ENCODE results near the gene CACNA2D3.

Gene CACNA2D3

DNA sequence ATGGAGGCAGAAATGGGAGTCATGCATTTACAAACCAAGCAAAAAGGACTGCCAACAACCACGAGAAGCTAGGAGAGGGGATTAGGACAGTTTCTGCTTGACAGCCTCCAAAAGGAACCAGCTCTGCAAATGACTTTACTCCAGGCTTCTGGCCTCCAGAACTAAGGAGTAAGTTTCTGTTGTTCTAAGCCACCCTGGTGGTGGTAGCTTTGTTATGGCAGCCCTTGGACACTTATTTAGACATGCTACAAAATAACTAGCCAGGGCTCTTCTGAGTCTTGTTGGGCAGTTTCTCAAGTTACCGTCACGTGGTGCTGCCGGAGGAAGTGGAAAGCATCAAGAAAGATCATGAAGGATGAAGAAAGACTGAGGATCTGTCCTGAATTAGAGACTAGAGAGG is 419.0 kb downstream of the CACNA2D3 start:
- DNase-seq, result no peak

DNA sequence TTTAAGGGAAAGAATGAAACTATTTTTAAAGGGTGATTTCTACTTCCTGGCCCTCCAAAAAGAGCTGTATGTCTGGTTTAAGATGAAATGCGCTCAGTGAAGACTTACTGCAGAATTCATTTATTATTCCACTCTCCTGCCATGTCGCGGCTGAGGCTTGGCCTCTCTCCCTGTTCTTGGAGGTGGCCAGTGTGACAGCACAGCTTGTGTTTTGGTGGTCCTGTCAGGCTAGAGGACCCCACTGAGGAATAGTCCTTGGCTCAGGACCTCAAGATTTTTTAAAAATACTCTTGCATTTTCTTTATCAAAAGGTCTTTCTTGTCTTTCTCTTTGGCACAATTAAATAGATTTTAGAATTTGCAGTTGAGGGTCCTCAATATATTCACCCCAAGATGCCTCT is 421.1 kb downstream of the CACNA2D3 start:
- DNase-seq, result no peak

DNA sequence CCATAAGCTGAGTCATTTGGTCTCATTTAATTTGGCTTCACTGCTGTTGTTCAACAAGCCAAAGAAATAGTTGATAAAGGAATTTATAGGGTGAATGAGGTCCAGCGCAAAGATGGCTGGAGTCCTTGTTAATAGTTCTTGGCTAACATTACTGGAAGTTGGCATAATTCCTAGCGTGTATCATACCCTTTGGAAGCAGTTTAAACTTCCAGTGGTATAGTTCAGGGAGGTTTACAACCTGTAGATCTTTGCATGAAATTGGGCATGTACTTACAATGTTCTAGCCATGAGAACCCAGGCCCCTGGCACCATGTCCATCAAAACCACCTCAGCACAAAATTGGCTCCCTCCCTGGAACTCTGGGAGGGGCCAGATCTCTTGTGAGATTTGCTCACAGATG is 424.7 kb downstream of the CACNA2D3 start:
- DNase-seq, result no peak

GRCh38 chr3:54547846-54548245 is 425.5 kb downstream of the CACNA2D3 start:
- no peak for DNase-seq

DNA sequence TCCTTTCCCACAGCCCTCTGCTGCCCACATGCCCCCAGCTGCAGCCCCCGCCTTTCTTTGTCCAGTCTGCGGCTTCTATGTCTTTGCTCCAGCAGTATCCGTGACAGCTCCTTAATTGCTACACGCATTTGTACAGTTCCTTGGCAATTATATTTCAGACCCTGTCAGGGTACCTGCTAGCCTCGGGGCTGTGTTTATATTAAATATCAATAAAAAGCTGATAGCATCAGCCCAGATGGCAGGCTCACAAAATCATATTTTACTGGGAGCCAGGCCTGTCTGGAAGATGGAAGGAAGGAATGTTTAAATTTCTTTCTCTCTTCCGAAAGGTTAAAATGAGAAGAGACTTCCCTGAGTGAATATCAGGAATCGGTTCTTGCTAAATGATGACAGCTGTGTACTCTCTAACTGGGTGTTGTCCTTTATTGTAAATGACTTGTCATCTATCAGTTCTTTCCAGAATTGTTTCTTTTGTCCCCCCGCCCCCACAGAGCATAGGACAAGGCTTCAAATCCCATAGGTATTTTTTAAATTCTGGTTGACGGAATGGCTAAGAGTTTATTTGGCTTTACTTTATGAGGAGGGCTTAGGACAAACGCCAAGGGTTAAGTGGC is 427.4 kb downstream of the CACNA2D3 start:
- no peak for DNase-seq

GRCh38 chr3:54550221-54550977 is 428.0 kb downstream of the CACNA2D3 start:
- DNase-seq, result no peak

DNA sequence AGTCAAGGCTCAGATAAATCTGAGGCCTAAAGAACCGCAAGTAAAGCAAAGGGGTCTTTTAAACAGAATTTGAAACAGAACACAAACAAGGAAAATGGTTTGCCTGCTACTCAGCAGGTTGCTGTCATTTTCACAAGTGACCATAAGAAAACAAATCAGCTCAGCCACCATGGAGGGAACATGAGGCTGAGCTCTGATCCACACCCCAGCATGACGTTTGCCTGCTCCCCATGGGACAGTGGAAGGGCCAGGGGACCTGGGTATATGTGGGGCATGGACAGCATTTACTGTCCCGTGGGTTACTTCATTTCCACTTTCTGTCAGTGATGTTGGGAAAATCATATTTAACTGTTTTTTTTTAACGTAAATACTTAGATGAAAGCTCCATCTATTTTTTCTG is 434.3 kb downstream of the CACNA2D3 start:
- DNase-seq, result no peak

DNA sequence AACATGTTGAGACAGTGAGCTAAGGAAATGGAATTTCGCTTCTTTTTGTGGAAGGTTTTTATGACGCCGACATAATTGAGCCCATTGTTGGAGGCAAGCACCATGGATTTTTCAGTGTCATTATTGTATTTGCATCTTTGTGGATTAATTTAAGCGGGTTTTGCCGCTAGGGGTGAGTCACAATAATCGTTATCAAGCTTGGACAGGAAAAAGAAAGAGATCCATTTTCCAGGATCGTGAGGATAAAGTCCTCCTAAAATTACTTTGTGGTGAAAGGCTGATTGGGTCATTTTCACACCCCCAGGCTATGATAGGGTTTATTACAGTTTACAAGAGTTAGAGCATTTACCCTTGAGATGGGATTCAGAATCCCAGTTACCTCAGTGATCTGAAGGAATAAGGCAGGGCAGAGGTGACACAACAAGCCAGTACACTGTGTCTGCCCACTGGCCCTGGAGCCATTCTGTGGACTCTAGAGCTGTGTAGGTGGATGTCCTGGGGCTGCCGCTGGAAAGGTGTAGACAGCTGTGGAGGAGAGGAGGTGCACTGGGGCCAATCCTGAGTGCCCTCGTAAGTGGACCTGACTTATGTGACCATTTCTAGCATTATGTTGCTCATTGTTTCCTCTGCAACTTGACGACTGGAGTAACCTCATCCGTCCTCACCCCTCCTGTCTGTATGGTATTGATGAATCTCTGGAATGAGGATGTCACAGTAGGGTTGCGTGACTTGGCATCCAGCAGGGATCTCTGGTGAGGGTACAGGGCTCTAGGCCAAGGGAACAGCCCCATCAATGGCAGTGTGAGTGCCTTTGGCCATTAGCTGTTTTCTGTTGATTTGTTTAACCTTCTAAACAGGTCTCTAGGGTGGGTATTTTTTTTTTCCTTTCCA is 435.4 kb downstream of the CACNA2D3 start:
- DNase-seq, result no peak

DNA sequence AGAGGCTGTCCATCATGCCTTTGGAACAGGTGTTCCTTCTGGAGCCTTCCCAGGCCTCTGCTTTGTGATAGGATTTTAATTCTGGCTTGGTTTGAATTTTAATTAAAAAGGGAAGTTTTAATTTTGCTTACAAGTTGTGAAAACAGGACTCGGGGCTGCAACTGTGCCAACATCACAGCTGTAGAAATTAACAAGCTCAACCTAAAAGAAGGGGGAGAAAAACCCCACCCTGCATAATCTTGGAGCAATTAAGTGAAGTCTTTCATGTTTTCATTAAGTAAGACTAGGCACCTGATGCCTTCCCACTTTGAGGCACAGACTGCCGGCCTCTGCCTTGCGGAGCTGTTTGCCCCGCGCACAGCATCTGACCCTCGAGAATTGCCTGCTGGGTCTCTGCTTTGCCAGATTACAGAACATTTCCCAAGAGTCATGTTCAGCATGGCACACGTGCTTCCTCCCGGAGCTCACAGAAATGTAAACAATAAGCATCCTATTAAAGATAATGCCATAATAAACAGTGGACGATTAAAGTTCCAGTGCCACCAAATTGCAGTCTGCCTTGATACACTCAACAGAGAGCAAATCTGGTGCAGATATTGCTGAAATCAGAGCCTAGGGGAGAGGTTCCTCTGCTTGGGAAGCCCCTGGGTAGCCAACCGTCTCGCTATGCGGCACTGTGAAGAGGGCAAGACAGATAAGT is 441.3 kb downstream of the CACNA2D3 start:
- no peak for DNase-seq

DNA sequence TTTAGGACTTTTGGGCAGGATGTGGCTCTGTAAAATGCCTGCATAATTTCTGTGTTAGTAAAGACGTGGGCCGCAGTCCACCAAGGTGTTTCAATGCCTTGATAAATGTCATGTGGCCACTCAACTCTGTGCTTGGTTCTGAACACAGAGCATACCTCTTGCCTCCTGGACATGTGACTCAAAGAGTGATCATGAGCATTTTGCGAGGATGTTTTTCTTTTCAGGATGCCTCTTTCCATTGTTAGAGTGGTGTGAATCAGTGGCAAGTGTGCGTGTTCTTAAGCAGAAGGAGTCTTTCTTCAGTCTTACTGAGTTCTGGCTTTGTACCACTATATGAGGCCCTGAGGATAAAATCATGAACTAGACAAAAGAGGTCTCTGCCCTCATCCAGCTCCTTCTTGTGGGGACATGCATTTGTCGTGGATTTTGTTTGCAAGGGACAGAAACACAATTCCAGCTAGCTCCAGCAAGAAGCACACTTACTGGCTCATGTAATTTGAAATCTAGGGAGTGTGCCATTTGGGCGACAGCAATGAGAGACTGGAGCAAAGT is 442.1 kb downstream of the CACNA2D3 start:
- no peak for DNase-seq

DNA sequence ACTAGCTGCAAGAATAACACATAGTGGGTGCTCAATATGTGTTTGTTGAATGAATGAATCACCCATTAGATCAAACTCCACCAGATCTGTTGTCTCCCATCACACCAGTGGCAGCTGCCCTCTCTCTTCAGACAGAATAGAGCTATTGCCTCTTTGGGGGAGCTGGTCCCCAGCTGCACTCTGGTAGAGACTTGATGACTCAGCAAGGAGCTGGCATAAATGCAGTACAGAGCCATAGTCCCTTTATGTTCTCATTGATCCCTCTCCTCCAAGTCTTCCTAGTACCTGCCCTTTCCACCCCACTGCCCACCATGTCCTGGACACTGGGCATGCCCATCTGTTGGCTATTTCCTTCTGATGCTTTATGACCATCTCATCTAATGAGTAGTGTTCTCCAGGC is 443.6 kb downstream of the CACNA2D3 start:
- no peak for DNase-seq

DNA sequence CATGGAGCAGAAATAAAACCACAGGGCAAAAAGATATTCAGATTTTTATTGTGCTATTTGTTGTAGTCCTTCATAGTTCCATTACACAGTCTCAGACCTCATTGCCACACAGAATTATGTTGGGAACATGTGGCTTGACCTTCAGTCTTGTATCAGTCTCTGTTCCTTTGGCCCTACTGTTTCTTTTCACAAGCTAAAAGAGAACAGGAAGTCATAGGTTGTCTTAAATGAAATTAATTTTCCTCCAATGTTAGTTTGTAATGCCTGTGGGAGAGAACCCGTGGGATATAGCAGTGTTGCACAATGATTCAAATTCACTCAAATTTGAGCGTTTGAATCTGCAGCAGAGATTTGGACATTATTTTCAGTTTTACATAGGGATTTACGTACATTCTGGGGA is 445.6 kb downstream of the CACNA2D3 start:
- no peak for DNase-seq

GRCh38 chr3:54570008-54570407 is 447.7 kb downstream of the CACNA2D3 start:
- no peak for DNase-seq

DNA sequence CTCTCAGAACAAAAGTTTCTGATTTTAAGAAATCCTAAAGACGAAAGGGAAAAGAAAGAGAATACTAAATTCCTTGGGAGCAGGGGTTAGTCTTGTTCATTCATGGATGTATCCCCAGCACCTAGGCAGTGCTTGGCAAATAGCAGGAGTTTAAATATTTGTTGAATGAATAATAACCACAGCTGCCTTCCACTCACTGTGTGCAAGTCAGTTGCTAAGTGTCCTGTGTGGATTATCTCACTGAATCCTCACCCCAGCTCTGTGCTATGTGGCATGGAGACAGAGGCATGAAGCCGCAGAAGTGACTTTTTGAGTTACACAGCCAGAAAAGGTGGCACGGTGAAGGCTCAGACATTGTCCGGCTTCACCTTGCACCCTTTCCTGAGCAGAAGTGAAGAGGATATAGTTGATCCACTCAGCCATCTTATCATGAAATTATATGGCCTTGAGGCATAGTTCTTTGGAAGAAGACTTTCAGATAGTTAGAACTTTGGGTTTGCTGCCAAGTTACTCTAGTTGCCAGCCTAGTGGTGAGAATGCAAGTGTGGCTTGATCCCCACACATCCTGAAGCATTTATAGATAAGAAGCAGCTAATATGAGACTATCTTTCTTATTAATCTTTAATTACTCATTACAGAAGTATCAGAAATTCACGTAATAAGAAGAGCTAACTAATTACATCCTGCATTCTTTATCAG is 450.0 kb downstream of the CACNA2D3 start:
- no peak for DNase-seq

DNA sequence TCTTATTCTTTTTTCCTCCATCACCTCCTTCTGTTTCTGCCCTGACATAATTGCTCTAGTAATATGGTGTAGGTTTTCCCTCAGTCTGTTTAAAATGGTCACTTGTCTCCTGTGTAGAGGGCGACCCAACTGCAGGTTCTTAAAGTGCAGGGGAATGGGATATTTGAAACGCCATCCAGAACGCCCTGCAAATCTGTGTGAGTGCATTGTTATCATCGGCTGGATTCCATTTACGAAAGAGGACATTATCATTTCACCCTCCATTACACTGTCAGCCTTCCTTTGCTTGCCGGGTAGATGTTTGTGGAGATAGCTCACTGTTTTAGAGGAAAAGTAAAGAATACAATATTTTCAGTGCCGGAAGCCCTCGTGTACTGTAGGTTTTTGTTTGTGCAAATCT is 451.5 kb downstream of the CACNA2D3 start:
- no peak for DNase-seq

DNA sequence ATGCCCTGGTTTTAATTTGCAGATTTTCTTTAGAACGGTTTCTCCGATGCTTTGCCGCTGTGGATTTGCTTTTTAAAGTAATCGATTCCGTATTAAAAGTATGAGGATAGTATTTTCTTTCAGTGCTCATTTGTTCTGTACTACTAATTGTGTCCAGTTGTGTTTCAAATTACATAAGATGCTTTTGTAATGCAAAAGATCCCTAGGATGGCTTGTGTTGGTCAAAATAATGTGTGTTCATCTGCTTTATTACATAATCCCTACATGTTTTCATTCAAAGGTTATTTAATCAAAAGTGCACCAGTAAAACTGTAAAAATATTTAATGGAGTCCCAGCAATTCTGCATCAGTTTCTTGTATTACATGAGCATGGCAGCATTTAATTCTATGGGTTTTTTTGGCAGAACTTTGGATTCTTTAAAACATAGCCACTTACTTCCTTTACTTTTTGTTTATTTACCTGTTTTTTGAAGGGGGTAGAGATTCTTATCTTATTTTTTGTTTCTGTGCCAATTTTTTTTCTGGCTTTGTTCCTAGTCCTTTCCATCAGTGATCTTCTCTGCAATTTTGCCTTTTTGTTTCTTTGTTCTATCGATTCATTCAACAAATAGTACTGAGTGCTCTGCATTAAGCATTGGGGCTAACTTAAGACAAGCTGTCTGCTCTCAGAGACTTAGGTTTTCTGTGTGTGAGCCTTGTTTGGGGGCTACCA is 452.7 kb downstream of the CACNA2D3 start:
- no peak for DNase-seq

GRCh38 chr3:54575618-54575960 is 453.2 kb downstream of the CACNA2D3 start:
- DNase-seq, result no peak

DNA sequence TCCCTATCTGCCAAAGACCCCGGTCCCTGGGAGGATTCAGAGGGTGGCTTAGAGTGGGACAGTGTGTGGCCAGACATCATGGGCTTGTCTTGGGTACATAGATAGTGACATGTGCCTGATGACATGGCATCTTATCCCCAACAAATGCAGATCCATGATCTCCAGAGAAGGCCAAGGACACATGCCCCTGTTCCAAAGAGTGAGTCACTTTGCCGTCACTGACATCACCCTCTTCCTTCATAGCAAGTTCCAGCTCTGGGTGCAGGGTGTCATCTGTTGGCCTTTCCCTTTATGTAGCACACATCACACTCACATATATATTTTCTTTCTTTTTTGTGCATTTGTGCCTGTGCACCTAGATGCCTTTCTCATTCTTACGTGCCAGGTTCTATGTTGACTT is 455.0 kb downstream of the CACNA2D3 start:
- no peak for DNase-seq

DNA sequence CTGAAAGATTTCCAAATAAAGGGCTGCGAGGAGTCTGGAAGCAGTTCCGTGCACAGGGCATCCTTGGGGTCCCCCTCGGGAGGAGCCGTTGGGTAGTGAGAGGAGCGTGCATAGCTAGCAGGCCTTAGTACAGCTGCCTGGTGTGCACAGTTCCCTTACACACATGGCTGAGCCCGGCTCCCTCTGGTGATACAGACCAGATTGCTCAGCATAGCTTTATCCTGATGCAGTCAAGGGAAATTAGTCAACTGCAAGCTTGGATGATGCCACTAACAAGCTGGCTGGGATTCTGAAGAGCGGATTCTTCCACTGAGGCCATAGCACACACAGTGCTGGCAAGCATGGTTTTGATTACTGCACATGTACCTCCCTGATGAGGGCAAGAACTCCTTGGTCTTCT is 456.1 kb downstream of the CACNA2D3 start:
- DNase-seq, result no peak

GRCh38 chr3:54580453-54580852 is 458.1 kb downstream of the CACNA2D3 start:
- no peak for DNase-seq

- DNase-seq, result no peak
These were observed 460.1 kb downstream of the CACNA2D3 start for GRCh38 chr3:54582424-54582823.

- DNase-seq, result no peak
These were observed 468.8 kb downstream of the CACNA2D3 start for GRCh38 chr3:54591157-54591556.
